Neuronal stem cell (in vitro differentiated cells): ENCODE measurements around the gene ANGPTL2.

Source experiments
- DNase-seq: peaks from one replicate; pipeline ENCODE4 v3.0.0-alpha.2; 2013; ENCODE audit warnings: low spot score
- H2AFZ ChIP-seq: one replicate; pipeline ENCODE4 v1.6.1; 2013; ENCODE audit warnings: mild to moderate bottlenecking, low read length, inconsistent platforms
- H2AK5ac ChIP-seq: 2 replicates; pipeline ENCODE4 v1.6.1; 2013; ENCODE audit warnings: low read depth, mild to moderate bottlenecking, inconsistent platforms, low read length, moderate library complexity, mixed read lengths
- H2BK120ac ChIP-seq: 2 replicates; pipeline ENCODE4 v1.6.1; 2013; ENCODE audit warnings: low read depth, mild to moderate bottlenecking, inconsistent platforms, low read length, moderate library complexity, mixed read lengths
- H2BK12ac ChIP-seq: one replicate; pipeline ENCODE4 v1.6.1; 2013; ENCODE audit warnings: low read length, inconsistent platforms
- H2BK15ac ChIP-seq: 2 replicates; pipeline ENCODE4 v1.6.1; 2013; ENCODE audit warnings: mild to moderate bottlenecking, low read length, inconsistent platforms, mixed read lengths
- H2BK5ac ChIP-seq: one replicate; pipeline ENCODE4 v1.6.1; 2013; ENCODE audit warnings: inconsistent platforms, mild to moderate bottlenecking, low read length, moderate library complexity
- H3K14ac ChIP-seq: one replicate; pipeline ENCODE4 v1.6.1; 2013; ENCODE audit warnings: low read length, inconsistent platforms
- H3K18ac ChIP-seq: 2 replicates; pipeline ENCODE4 v1.6.1; 2013; ENCODE audit warnings: low read length, inconsistent platforms
- H3K23ac ChIP-seq: 2 replicates; pipeline ENCODE4 v1.6.1; 2013; ENCODE audit warnings: low read depth, mild to moderate bottlenecking, mixed read lengths, low read length, inconsistent platforms; ENCODE audit not compliant: poor library complexity
- H3K27ac ChIP-seq: replicated peaks from 3 replicates; pipeline ENCODE4 v1.5.1; 2013; ENCODE audit warnings: low read length, inconsistent platforms
- H3K27me3 ChIP-seq, 3 experiments: 2 replicates each; pipeline ENCODE4 v1.6.1; 2013; ENCODE audit warnings: low read length in 3 of 3, mild to moderate bottlenecking in 2 of 3, inconsistent platforms in 1 of 3, low read depth in 1 of 3, mixed read lengths in 1 of 3, moderate library complexity in 1 of 3; ENCODE audit not compliant: control insufficient read depth in 3 of 3, insufficient read depth in 3 of 3
- H3K36me3 ChIP-seq, 2 donors: replicated peaks in 1 of 2; 2 replicates each; pipeline ENCODE4 v1.6.1; 2013; ENCODE audit warnings: low read length in 2 of 2; ENCODE audit not compliant: control insufficient read depth in 2 of 2, insufficient read depth in 2 of 2
- H3K4ac ChIP-seq: 2 replicates; pipeline ENCODE4 v1.6.1; 2013; ENCODE audit warnings: inconsistent platforms, mild to moderate bottlenecking, low read length, moderate library complexity
- H3K4me1 ChIP-seq, 2 donors: 1 replicate in 1 of 2; 2 replicates in 1 of 2; pipeline ENCODE4 v1.6.1; 2013; ENCODE audit warnings: low read length in 2 of 2, low read depth in 1 of 2; ENCODE audit not compliant: control insufficient read depth in 2 of 2, insufficient read depth in 1 of 2
- H3K4me2 ChIP-seq: one replicate; pipeline ENCODE4 v1.6.1; 2013; ENCODE audit warnings: mild to moderate bottlenecking, low read length, inconsistent platforms; ENCODE audit not compliant: insufficient read depth, poor library complexity, severe bottlenecking
- H3K4me3 ChIP-seq, 2 donors: 2 replicates each; pipeline ENCODE4 v1.5.1; 2013; ENCODE audit warnings: low read length in 2 of 2, mild to moderate bottlenecking in 2 of 2, inconsistent platforms in 1 of 2, moderate library complexity in 1 of 2
- H3K79me1 ChIP-seq: one replicate; pipeline ENCODE4 v1.6.1; 2013; ENCODE audit warnings: low read depth, mild to moderate bottlenecking, inconsistent platforms, low read length, moderate library complexity
- H3K9ac ChIP-seq: one replicate; pipeline ENCODE4 v1.6.1; 2013; ENCODE audit warnings: mild to moderate bottlenecking, low read depth, low read length, inconsistent platforms; ENCODE audit not compliant: poor library complexity
- H3K9me3 ChIP-seq, 2 donors: replicated peaks in 1 of 2; 2 replicates each; pipeline versions ENCODE3 to v1.6.1; 2013; ENCODE audit warnings: low read length in 2 of 2, mild to moderate bottlenecking in 2 of 2, inconsistent platforms in 1 of 2, low read depth in 1 of 2, mixed read lengths in 1 of 2, moderate library complexity in 1 of 2; ENCODE audit not compliant: control insufficient read depth in 2 of 2, insufficient read depth in 1 of 2
- H4K8ac ChIP-seq: one replicate; pipeline ENCODE4 v1.6.1; 2013; ENCODE audit warnings: low read depth, mild to moderate bottlenecking, inconsistent platforms, low read length, moderate library complexity
- H4K91ac ChIP-seq: one replicate; pipeline ENCODE4 v1.6.1; 2013; ENCODE audit warnings: low read length, low read depth, mild to moderate bottlenecking, inconsistent platforms; ENCODE audit not compliant: poor library complexity
- WGBS, 2 donors: extraction: QIAGEN DNeasy Blood & Tissue Kit; methylation state at CpG; one replicate each; pipeline ENCODE4 v1.1.7; 2013; ENCODE audit warnings: missing lambda C conversion rate in 2 of 2, mixed read lengths in 1 of 2; ENCODE audit not compliant: insufficient read length in 2 of 2, insufficient replicate concordance in 1 of 2; ENCODE audit errors: extremely low coverage in 2 of 2; 5-methylcytosine and 5-hydroxymethylcytosine counted together

Gene ANGPTL2

GRCh38 chr9:127059765-127060361 is 62.6 kb downstream of the ANGPTL2 start:
- Histone ChIP-seq H3K79me1 (no peaks in the 10 kb centered on the region), H3K4me2 (no peak overlapping the region), H2AK5ac (no peak overlapping the region), H4K91ac (no peak overlapping the region), H3K9ac (no peak overlapping the region), H2AFZ (no peak overlapping the region), H3K4me1 (peaks cover 8 to 10% of the 10 kb centered on the region in 2 donors), H4K8ac (no peak overlapping the region), H3K36me3 (no peaks in the 10 kb centered on the region), H2BK5ac (no peak overlapping the region), H3K18ac (no peak overlapping the region), H3K4me3 (no peak overlapping the region), H3K27me3 (no peaks in the 10 kb centered on the region), H2BK120ac (no peak overlapping the region), H2BK12ac (no peak overlapping the region), H3K14ac (no peak overlapping the region), H3K9me3 (no peaks in the 10 kb centered on the region), H2BK15ac (no peak overlapping the region), H3K4ac (no peak overlapping the region), H3K27ac (no peak overlapping the region), H3K23ac (no peak overlapping the region)
- no peak for DNase-seq
- no CpG with 5 or more reads among the region's 4 CpGs for WGBS, 2 donors

DNA sequence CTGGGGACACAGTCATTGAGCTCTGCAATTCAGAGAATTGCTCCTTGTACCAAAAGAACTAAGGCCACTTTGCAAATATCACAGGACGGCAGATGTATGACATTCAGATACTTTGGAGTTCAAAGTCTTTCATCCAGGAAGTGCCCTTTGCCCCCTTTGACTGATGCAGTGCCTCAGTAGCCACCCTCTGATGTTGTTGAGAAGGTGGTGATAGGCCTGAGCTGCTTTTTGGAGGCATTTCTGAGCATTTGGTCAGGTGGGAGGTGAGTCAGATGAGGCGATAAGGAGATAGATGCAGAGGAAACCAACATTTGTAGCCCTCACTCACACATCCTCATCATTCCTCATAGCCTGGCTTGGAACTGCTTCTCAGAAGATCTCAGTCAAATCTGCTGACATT is 63.4 kb downstream of the ANGPTL2 start:
- no CpG with 5 or more reads among the region's 2 CpGs for WGBS, 2 donors
- H3K36me3 ChIP-seq: no peaks in the 10 kb centered on the region

DNA sequence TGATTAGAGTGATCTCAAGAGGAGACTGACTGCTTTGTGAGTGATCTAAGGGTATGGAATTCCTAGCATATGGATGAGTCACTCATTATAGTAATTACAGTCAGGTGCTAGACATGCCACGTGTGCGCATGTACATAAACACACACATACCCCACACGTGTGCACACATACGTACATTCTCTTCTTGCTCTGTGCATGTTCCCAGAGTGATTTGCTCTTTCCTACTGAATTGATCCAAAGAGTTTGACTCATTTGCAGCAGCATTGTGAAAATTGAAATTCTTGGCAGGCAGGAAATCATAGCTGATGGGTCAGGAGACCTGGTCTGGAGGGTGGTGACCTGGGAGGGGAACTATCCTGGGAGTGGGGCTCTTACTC is 63.8 kb downstream of the ANGPTL2 start:
- Histone ChIP-seq H3K4me1 (peaks cover 8 to 10% of the 10 kb centered on the region in 2 donors), H2BK120ac (no peak overlapping the region), H2BK5ac (no peak overlapping the region), H3K4me3 (no peak overlapping the region), H3K79me1 (no peaks in the 10 kb centered on the region), H2AK5ac (no peak overlapping the region), H2BK15ac (no peak overlapping the region), H3K4me2 (no peak overlapping the region), H3K23ac (no peak overlapping the region), H2AFZ (no peak overlapping the region), H3K36me3 (no peaks in the 10 kb centered on the region), H4K8ac (no peak overlapping the region), H3K4ac (no peak overlapping the region), H3K27ac (no peak overlapping the region), H3K14ac (no peak overlapping the region), H3K9me3 (no peaks in the 10 kb centered on the region), H3K18ac (no peak overlapping the region), H4K91ac (no peak overlapping the region), H3K9ac (no peak overlapping the region), H3K27me3 (no peaks in the 10 kb centered on the region), H2BK12ac (no peak overlapping the region)
- no peak for DNase-seq
- no CpG with 5 or more reads among the region's 4 CpGs for WGBS, 2 donors

More for the DNA sequence above, 63.4 kb downstream of the ANGPTL2 start:
- Histone ChIP-seq H4K91ac (no peak overlapping the region), H2BK120ac (no peak overlapping the region), H3K4me1 (peaks cover 8 to 10% of the 10 kb centered on the region in 2 donors), H3K27ac (no peak overlapping the region), H3K14ac (no peak overlapping the region), H3K27me3 (no peaks in the 10 kb centered on the region), H3K79me1 (no peaks in the 10 kb centered on the region), H4K8ac (no peak overlapping the region), H2BK15ac (no peak overlapping the region), H3K23ac (no peak overlapping the region), H2AFZ (no peak overlapping the region), H2AK5ac (no peak overlapping the region), H3K9me3 (no peaks in the 10 kb centered on the region), H3K4ac (no peak overlapping the region), H2BK5ac (no peak overlapping the region), H3K18ac (no peak overlapping the region), H3K4me3 (no peak overlapping the region), H3K4me2 (no peak overlapping the region), H3K9ac (no peak overlapping the region), H2BK12ac (no peak overlapping the region)
- no peak for DNase-seq

DNA sequence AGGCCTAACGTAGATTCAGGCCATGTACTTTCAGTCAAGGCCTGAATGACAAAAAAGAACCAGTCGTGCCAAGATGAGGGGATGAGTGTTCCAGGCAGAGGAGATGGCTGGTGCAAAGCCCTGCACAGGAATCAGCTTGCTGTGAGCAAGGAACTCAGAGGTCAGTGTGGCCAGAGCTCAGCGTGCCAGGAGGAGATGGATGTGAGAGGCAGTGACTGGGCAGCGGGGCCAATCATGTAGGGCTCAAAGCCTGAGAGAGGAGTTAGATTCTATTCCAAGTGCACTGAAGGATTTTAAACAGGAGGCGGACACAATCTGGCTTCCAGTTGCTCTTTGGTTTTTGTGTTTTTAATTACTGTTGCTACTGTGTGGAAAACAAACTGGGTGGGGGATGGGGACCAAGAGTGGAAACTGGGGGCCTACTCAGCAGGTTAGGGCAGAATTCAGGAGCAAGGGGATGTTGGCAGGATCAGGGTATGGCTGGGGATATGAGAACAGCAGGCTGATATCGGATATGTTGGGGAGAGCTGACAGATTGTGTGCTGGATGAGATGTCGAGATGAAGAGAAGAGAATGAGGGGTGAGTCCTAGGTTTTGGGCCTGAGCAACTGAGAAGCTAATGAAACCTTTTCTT is 64.3 kb downstream of the ANGPTL2 start:
- H3K18ac ChIP-seq: no peak overlapping the region
- H3K36me3 ChIP-seq: no peaks in the 10 kb centered on the region

More for the DNA sequence above, 64.3 kb downstream of the ANGPTL2 start:
- no CpG with 5 or more reads among the region's 7 CpGs for WGBS, 2 donors
- H3K27ac ChIP-seq: no peak overlapping the region
- no peak overlapping the region for H3K4me3 ChIP-seq
- no peak overlapping the region for H2BK15ac ChIP-seq
- no peaks in the 10 kb centered on the region for H3K27me3 ChIP-seq
- no peak overlapping the region for H4K91ac ChIP-seq
- no peak overlapping the region for H2BK5ac ChIP-seq
- H3K4me1 ChIP-seq: peaks cover 8 to 10% of the 10 kb centered on the region in 2 donors
- H3K4ac ChIP-seq: no peak overlapping the region
- no peak for DNase-seq
- H3K23ac ChIP-seq: no peak overlapping the region
- H3K9me3 ChIP-seq: no peaks in the 10 kb centered on the region
- no peaks in the 10 kb centered on the region for H3K79me1 ChIP-seq
- no peak overlapping the region for H2AFZ ChIP-seq
- no peak overlapping the region for H2AK5ac ChIP-seq
- H4K8ac ChIP-seq: no peak overlapping the region
- H2BK12ac ChIP-seq: no peak overlapping the region
- H2BK120ac ChIP-seq: no peak overlapping the region
- H3K14ac ChIP-seq: no peak overlapping the region
- no peak overlapping the region for H3K9ac ChIP-seq
- no peak overlapping the region for H3K4me2 ChIP-seq
